PC-3 (cell line): ENCODE data around the gene POMP. TPM values are rescaled to one million over a fixed set of nuclear protein-coding genes. Genes with fewer than 3 reads are reported as not detected.
"Not testable (repeated sequence)": the region's sequence is repeated elsewhere in the genome, so short reads cannot be mapped to it uniquely, and the experiment has no call there.

ENCODE experiments used
- ATAC-seq: fragments of 200-7000 bp; cut with Tn5 transposase; 2 replicates; pipeline ENCODE4 v1.9.1; 2020; ENCODE audit warnings: mild to moderate bottlenecking, moderate library complexity
- BruUV-seq: library from RNA; stranded (reverse); fragments of 400-500 nt; replicated peaks from 2 replicates; lab custom pipeline; 2021; lab: Mats Ljungman, UMichigan
- CTCF ChIA-PET: fragments of 300-600 bp; sonication (Branson Sonifier 250); formaldehyde crosslinking; loops from one replicate; lab custom pipeline; 2022; ENCODE audit warnings: antibody characterized with exemption; lab: Charles Lee
- POLR2A ChIA-PET: fragments of 300-600 bp; sonication (Branson Sonifier 250); formaldehyde crosslinking; loops from one replicate; lab custom pipeline; 2022; ENCODE audit warnings: antibody characterized with exemption; ENCODE audit not compliant: unreplicated experiment; lab: Charles Lee
- DNase-seq: peaks from one replicate; pipeline ENCODE4 v3.0.0-alpha.2; 2015
- H2AFZ ChIP-seq: fragments of 300-600 bp; sonication (generic); 2 replicates; pipeline ENCODE4 v1.6.0; 2016; ENCODE audit warnings: antibody characterized with exemption, low read length
- H3F3A ChIP-seq: fragments of 300-600 bp; sonication (generic); one replicate; pipeline ENCODE4 v1.6.0; 2017; ENCODE audit warnings: antibody characterized with exemption, low read length, control low read depth, mild to moderate bottlenecking; ENCODE audit not compliant: unreplicated experiment
- H3K27ac ChIP-seq: fragments of 300-600 bp; sonication (generic); 2 replicates; pipeline ENCODE4 v1.5.1; 2016; ENCODE audit warnings: mild to moderate bottlenecking, low read length
- H3K27me3 ChIP-seq: fragments of 300-600 bp; sonication (generic); 2 replicates; pipeline ENCODE4 v1.6.1; 2016; ENCODE audit warnings: low read length, mixed read lengths
- H3K36me3 ChIP-seq: fragments of 300-600 bp; sonication (generic); 2 replicates; pipeline ENCODE4 v1.6.1; 2016; ENCODE audit warnings: low read depth, mixed run types, low read length, mixed read lengths
- H3K4me1 ChIP-seq: fragments of 300-600 bp; sonication (generic); 2 replicates; pipeline ENCODE4 v1.5.1; 2016; ENCODE audit warnings: low read length; ENCODE audit not compliant: insufficient read depth
- H3K4me2 ChIP-seq: fragments of 300-600 bp; sonication (generic); 2 replicates; pipeline ENCODE4 v1.6.0; 2016; ENCODE audit warnings: low read length
- H3K4me3 ChIP-seq: fragments of 300-600 bp; sonication (generic); 2 replicates; pipeline ENCODE4 v1.5.1; 2016; ENCODE audit warnings: mild to moderate bottlenecking, low read length, mixed read lengths
- H3K79me2 ChIP-seq: fragments of 300-600 bp; sonication (generic); 2 replicates; pipeline ENCODE4 v1.6.1; 2017; ENCODE audit warnings: low read length, mixed read lengths
- H3K9ac ChIP-seq: fragments of 300-600 bp; sonication (generic); 2 replicates; pipeline ENCODE4 v1.6.0; 2016; ENCODE audit warnings: mild to moderate bottlenecking, low read length
- H3K9me2 ChIP-seq: fragments of 300-600 bp; sonication (generic); replicated peaks from 2 replicates; pipeline ENCODE4 v1.6.1; 2016; ENCODE audit warnings: mixed run types, low read length, mixed read lengths
- H3K9me3 ChIP-seq: fragments of 300-600 bp; sonication (generic); 2 replicates; pipeline ENCODE4 v1.6.1; 2016; ENCODE audit warnings: low read length, mixed read lengths
- H4K20me1 ChIP-seq: fragments of 300-600 bp; sonication (generic); 2 replicates; pipeline ENCODE4 v1.6.1; 2016; ENCODE audit warnings: low read length, mixed read lengths
- EZH2 ChIP-seq: fragments of 300-600 bp; sonication (generic); IDR thresholded peaks from one replicate; pipeline ENCODE4 v1.6.1; 2017; ENCODE audit warnings: antibody characterized with exemption, mild to moderate bottlenecking, low read length; ENCODE audit not compliant: unreplicated experiment
- EZH2phosphoT487 ChIP-seq: fragments of 300-600 bp; sonication (generic); IDR thresholded peaks from 2 replicates; pipeline ENCODE4 v1.6.1; 2018; ENCODE audit warnings: mild to moderate bottlenecking, antibody characterized with exemption, low read length, borderline replicate concordance
- intact Hi-C: fragments of 100-400 bp; cut with micrococcal nuclease; formaldehyde crosslinking; loops from 2 replicates; pipeline ENCODE4 v1.9.0; 2023
- total RNA-seq: library from RNA; depleted of rRNA; stranded (reverse); fragments of >200 nt; gene quantifications from 2 replicates; pipeline ENCODE4 v1.2.3, GENCODE V29; 2014
- TF ChIP-seq, protein P1 (sequence below): fragments of 300-600 bp; sonication (generic); conservative IDR thresholded peaks from 2 replicates; pipeline ENCODE4 v1.5.1; 2017; ENCODE audit warnings: antibody characterized with exemption, low read depth, mild to moderate bottlenecking, low read length

The POMP gene
- total RNA-seq, 1 experiment from 2014 or later, result 92.8 TPM

DNA sequence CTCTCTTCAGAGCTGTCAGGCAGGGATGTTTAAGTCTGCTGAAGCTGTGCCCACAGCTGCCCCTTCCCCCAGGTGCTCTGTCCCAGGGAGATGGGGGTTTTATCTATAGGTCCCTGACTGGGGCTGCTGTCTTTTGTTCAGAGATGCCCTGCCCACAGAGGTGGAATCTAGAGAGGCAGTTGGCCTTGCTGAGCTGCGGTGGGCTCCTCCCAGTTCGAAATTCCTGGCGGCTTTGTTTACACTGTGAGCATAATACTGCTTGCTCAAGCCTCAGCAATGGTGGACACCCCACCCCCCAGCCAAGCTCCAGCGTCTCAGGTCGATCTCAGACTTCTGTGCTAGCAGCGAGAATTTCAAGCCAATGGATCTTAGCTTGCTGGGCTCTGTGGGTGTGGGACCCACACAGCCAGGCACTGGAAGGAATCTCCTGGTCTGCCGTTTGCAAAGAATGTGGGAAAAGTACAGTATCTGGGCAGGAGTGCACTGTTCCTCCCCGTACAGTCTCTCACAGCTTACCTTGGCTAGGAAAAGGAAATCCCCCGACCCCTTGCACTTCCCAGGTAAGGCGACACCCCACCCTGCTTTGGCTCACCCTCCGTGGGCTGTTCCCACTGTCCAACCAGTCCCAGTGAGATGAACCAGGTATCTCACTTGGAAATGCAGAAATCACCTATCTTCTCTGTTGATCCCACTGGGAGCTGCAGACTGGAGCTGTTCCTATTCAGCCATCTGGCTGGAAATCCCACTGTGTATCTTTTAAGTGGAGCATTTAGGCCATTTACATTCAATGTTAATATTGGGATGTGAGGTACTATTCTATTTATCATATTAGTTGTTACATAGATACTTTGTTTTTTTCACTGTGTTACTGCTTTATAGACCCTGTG lies 34.9 kb downstream of the POMP start:
- POLR2A ChIA-PET, result interaction anchor here (0.5 to 0.7 kb wide), 2 partner anchors 16 to 19 kb away, joined by 3 read pairs; no protein-coding TSS in a partner anchor
- BruUV-seq, H3F3A ChIP-seq, H3K9me2 ChIP-seq, H3K9me3 ChIP-seq, H3K27me3 ChIP-seq, H3K36me3 ChIP-seq, intact Hi-C loops, CTCF ChIA-PET, H4K20me1 ChIP-seq, H3K79me2 ChIP-seq: not testable (repeated sequence)
- Histone ChIP-seq H3K4me1 (peaks cover 29% of the 10 kb centered on the region), H3K4me2 (peak overlapping the region; percentile 76), H3K27ac (peak overlapping the region; percentile 15; the same call in 1 of the 2 replicates), H3K9ac (peak overlapping the region; percentile 28), H3K4me3 (peak overlapping the region; percentile 54), H2AFZ (peak overlapping the region; percentile 71)
- DNase-seq (peak; percentile 76), ATAC-seq (peak; percentile 88)

DNA sequence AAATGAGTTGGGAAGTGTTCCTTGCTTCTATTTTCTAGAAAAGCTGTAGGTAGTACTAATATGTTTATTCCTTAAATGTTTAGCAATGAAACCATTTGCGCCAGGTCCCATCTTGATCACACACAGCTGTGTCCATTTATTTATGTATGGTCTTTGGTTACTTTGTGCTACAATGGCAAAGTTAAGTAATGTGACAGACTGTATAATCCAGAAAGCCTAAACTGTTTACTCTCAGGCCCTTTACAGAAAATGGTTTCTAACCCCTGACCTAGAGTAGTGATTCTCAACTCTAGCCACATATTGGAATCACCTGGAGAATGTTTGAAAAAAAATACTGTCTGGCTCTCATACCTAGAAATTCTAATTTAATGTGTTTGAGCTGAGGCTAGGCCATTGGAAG lies 38.5 kb downstream of the POMP start:
- no TSS peak for BruUV-seq
- Histone ChIP-seq H2AFZ (peak overlapping the region; percentile 25; the same call in 1 of the 2 replicates), H3K79me2 (no peaks in the 10 kb centered on the region), H3K36me3 (no peaks in the 10 kb centered on the region), H4K20me1 (no peaks in the 10 kb centered on the region), H3K9ac (peak overlapping the region; percentile 27), H3K27me3 (no peaks in the 10 kb centered on the region), H3K4me3 (no peak overlapping the region), H3K9me3 (no peaks in the 10 kb centered on the region), H3K4me2 (peak overlapping the region; percentile 69), H3K27ac (peak overlapping the region; percentile 80), H3K4me1 (peaks cover 29% of the 10 kb centered on the region), H3F3A (peaks cover 5% of the 10 kb centered on the region), H3K9me2 (no peaks in the 10 kb centered on the region)
- ATAC-seq (peak; percentile 10), DNase-seq (no peak)
- TF ChIP-seq, protein P1, sequence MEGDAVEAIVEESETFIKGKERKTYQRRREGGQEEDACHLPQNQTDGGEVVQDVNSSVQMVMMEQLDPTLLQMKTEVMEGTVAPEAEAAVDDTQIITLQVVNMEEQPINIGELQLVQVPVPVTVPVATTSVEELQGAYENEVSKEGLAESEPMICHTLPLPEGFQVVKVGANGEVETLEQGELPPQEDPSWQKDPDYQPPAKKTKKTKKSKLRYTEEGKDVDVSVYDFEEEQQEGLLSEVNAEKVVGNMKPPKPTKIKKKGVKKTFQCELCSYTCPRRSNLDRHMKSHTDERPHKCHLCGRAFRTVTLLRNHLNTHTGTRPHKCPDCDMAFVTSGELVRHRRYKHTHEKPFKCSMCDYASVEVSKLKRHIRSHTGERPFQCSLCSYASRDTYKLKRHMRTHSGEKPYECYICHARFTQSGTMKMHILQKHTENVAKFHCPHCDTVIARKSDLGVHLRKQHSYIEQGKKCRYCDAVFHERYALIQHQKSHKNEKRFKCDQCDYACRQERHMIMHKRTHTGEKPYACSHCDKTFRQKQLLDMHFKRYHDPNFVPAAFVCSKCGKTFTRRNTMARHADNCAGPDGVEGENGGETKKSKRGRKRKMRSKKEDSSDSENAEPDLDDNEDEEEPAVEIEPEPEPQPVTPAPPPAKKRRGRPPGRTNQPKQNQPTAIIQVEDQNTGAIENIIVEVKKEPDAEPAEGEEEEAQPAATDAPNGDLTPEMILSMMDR, result no peak
- TF ChIP-seq EZH2 (no peak), EZH2phosphoT487 (no peak)
- intact Hi-C loops, result no loop called here
- POLR2A ChIA-PET, result no interaction called here
- CTCF ChIA-PET, result no interaction called here

DNA sequence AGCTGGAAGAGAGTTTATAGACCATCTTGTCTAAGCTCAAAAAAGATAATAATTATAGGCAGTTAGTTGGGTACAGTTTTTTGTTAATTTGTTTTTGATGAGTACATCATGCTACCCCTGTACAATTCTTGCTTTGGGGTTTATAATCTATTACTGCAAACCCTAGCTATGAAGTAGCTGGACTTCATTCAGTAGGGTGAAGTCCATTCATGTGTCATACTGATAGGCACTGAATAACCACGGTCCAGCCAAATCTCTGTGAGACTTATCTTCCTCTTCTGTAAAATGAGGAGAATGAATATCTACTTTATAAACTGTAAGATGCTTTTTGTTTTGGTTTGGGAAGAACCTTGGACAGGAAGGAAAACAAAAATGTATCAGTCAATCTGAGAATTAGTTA lies 40.3 kb downstream of the POMP start:
- no peak overlapping the region for H3K4me3 ChIP-seq
- H3K4me1 ChIP-seq, result peaks cover 18% of the 10 kb centered on the region
- no peaks in the 10 kb centered on the region for H3K9me3 ChIP-seq
- no peak overlapping the region for H3K4me2 ChIP-seq
- H3K27ac ChIP-seq, result no peak overlapping the region
- no peaks in the 10 kb centered on the region for H3K9me2 ChIP-seq
- ATAC-seq (no peak), DNase-seq (no peak)
- no TSS peak for BruUV-seq
- ChIA-PET POLR2A (no interaction called here), CTCF (no interaction called here)
- TF ChIP-seq EZH2 (no peak), EZH2phosphoT487 (no peak)
- TF ChIP-seq, protein P1, result no peak
- intact Hi-C loops, result no loop called here
- H3K79me2 ChIP-seq, result no peaks in the 10 kb centered on the region
- H3F3A ChIP-seq, result peaks cover 5% of the 10 kb centered on the region
- H4K20me1 ChIP-seq, result no peaks in the 10 kb centered on the region
- no peak overlapping the region for H3K9ac ChIP-seq
- no peaks in the 10 kb centered on the region for H3K27me3 ChIP-seq
- H3K36me3 ChIP-seq, result no peaks in the 10 kb centered on the region
- no peak overlapping the region for H2AFZ ChIP-seq
